HCT116 (cell line): ENCODE measurements around the gene SPAG8.

ENCODE experiments used
- CBX3 ChIP-seq: IDR thresholded peaks from 2 replicates; pipeline ENCODE4 v1.6.1; 2012; ENCODE audit warnings: low read depth
- EGR1 ChIP-seq: IDR thresholded peaks from 2 replicates; pipeline ENCODE4 v1.6.1; 2012; ENCODE audit warnings: low read depth
- EZH2 ChIP-seq: fragments of 200-600 bp; sonication (generic); IDR thresholded peaks from 2 replicates; pipeline ENCODE4 v1.6.1; 2017; ENCODE audit warnings: antibody characterized with exemption, mixed run types
- POLR2A ChIP-seq: IDR thresholded peaks from 2 replicates; pipeline ENCODE4 v1.7.0; 2011; ENCODE audit warnings: borderline replicate concordance; ENCODE audit not compliant: insufficient read depth, insufficient read length; ENCODE audit errors: extremely low read depth
- RAD21 ChIP-seq: IDR thresholded peaks from 2 replicates; pipeline ENCODE4 v1.6.1; 2012; ENCODE audit warnings: low read depth, mild to moderate bottlenecking
- SIN3A ChIP-seq: IDR thresholded peaks from 2 replicates; pipeline ENCODE4 v1.6.1; 2012; ENCODE audit warnings: low read depth
- SP1 ChIP-seq: IDR thresholded peaks from 2 replicates; pipeline ENCODE4 v1.6.1; 2012; ENCODE audit warnings: low read depth
- TF ChIP-seq, protein P1 (sequence below), 3 experiments: fragments of 200-600 bp in 1 of 3; sonication (generic) in 1 of 3; IDR thresholded peaks in 2 of 3; conservative IDR thresholded peaks in 1 of 3; 2 replicates each; pipeline ENCODE4 v1.5.1; 2012 to 2017; ENCODE audit warnings: low read depth in 2 of 3, low read length in 2 of 3, antibody characterized with exemption in 1 of 3, borderline replicate concordance in 1 of 3, control low read depth in 1 of 3, mild to moderate bottlenecking in 1 of 3, mixed read lengths in 1 of 3, mixed run types in 1 of 3, moderate library complexity in 1 of 3; ENCODE audit not compliant: insufficient read depth in 1 of 3
- TF ChIP-seq, protein P2 (sequence below): IDR thresholded peaks from 2 replicates; pipeline ENCODE4 v1.6.1; 2012

DNA sequence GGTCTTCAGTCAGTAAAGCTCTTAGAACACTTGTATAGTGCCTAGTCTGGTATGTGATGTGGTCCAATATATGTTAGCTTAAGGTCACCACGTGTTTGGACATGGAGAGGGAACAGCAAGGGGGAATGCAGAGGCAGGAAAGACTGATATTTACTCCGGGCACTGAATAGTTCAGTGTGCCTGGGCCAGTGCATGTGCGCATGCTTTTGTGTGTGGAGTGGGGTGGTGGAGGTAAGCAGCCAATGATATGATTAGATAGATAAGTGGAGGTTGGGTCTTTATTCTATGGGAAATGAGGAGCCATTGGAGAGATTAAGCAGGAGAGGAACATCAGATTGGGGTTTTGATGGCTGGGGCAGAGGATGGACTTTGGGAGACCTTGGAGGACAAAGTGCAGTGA lies 44.1 kb upstream of the SPAG8 start:
- TF ChIP-seq, protein P1, sequence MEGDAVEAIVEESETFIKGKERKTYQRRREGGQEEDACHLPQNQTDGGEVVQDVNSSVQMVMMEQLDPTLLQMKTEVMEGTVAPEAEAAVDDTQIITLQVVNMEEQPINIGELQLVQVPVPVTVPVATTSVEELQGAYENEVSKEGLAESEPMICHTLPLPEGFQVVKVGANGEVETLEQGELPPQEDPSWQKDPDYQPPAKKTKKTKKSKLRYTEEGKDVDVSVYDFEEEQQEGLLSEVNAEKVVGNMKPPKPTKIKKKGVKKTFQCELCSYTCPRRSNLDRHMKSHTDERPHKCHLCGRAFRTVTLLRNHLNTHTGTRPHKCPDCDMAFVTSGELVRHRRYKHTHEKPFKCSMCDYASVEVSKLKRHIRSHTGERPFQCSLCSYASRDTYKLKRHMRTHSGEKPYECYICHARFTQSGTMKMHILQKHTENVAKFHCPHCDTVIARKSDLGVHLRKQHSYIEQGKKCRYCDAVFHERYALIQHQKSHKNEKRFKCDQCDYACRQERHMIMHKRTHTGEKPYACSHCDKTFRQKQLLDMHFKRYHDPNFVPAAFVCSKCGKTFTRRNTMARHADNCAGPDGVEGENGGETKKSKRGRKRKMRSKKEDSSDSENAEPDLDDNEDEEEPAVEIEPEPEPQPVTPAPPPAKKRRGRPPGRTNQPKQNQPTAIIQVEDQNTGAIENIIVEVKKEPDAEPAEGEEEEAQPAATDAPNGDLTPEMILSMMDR (IDR thresholded peaks at IDR 0.05 in 2 of 3, conservative IDR thresholded peaks at IDR 0.05 in 1 of 3; ENCODE audit: borderline replicate concordance in 1 of 3, insufficient read depth in 1 of 3, low read depth in 2 of 3, low read length in 2 of 3) = no peak
- TF ChIP-seq POLR2A = no peak
- no peak for TF ChIP-seq SP1
- TF ChIP-seq EGR1 = no peak
- no peak for TF ChIP-seq EZH2
- no peak for TF ChIP-seq SIN3A
- no peak for TF ChIP-seq CBX3
- no peak for TF ChIP-seq RAD21
- TF ChIP-seq, protein P2, sequence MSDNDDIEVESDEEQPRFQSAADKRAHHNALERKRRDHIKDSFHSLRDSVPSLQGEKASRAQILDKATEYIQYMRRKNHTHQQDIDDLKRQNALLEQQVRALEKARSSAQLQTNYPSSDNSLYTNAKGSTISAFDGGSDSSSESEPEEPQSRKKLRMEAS = no peak
